Skin of body (tissue), 2 donors: ENCODE data around the gene FOXP1. TPM values are rescaled to one million over a fixed set of nuclear protein-coding genes. Genes with fewer than 3 reads are reported as not detected.

Experiments used
- DNase-seq: peaks from one replicate; lab custom pipeline; 2025; lab: John Stamatoyannopoulos, UW
- total RNA-seq: library from RNA; depleted of rRNA; stranded (reverse); fragments of >200 nt; gene quantifications from one replicate; pipeline ENCODE4 v1.2.3, GENCODE V29; 2014

The FOXP1 gene
- total RNA-seq, 1 donor from 2014 or later: 56.7 TPM

DNA sequence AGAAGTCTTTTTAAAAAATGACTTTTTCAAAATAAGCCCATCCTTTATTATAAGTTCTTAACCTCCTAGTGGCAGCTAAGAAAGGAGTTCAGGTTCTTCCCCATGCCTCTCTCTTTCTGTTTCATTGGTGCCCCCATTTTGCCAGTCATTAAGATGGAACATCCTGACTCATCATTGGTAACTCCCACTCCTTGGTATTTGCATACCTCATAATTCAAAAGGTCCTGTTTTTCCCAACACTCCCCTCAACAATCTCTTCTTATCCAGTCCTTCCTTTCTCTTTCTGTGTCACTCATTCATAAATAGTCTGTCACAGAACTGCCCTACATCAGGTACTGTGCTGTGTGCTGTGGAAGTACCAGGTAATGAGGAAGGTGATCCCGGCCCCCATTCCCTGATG lies 394.0 kb downstream of the FOXP1 start:
- no peak for DNase-seq

DNA sequence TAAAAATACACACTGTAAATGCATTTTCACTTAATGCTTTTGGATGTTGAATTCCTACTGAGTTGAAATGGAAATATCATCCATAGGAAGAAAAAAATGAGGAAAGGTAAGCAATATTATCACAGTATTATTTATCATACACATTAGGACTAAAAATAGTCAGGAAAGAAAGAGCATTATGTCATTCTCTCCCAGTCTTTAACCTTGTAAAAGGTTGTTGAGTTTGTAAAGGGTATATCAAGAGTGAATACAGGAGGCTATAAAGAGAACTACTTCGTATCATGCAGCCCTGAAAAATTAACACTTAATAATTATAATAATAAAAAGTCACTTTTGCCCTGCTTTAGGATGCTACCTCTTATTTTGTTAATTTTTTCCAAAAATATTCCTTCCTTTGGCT lies 395.8 kb downstream of the FOXP1 start:
- no peak for DNase-seq

DNA sequence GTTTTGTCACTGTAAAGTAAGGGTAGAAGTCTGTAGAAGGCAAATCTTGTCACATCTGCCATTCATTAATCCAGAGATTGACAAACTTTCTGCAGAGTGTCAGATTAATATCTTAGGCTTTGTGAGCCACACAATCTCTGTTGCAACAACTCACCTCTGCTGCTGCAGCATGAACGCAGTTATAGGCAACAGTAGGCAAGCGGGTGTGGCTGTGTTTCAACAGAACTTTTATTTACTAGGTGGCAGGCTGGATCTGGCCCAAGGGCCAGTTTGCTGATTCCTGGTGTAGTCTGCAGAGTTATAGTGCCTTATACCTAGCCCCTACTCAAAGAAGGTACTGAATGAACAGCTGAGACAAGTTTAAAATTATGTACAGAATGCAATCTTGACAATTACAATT lies 396.7 kb downstream of the FOXP1 start:
- DNase-seq: no peak

DNA sequence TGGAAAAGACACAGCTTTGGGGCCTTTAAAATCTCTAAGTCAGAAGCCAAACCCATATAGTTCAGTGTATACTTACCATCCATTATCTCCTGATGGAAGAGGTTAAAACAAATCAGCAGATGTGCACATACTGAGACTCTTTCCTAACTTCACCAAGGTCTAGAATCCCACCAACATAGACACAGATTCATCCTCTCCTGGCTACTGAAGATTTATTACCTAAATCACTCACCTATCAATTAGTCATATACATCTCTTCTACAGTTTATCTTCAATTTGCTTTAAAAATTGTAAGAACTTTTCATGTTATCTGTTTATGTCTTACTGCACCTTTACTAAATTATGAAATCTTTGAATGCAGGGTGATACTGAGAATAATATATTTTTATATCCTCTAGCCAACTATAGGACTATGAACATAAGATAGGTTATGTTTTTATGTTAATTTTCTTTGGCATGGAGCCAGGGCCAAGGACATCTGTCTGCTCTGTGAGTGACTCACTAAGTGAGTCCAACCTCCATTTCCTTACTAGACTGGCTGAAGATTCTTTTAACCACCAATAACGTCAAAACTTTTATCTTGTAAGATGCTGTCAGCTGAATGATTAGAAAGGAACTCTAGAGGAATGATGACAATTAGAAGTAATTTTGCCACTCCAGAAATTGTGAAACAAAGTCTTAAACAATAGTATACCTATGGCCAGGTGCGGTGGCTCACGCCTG lies 397.6 kb downstream of the FOXP1 start:
- DNase-seq: no peak

DNA sequence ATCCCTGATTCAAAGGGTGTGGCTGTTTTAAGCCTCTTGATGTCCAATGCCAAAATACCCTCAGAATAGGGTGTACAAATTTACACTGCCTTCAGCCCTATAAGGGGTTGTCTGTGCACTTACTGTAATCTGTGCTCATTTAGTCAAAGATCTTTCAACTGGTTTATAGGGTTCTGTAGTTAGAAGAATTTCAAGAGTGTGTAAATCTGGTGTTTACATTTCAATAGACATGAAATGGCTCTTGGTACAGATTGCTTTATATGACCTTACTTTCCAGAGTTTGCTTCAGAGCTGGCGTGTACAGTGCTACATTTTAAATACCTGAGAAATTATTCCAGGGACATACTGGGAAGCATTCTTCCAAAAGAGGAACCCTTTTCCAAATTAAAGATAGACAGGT lies 399.3 kb downstream of the FOXP1 start:
- DNase-seq: no peak

DNA sequence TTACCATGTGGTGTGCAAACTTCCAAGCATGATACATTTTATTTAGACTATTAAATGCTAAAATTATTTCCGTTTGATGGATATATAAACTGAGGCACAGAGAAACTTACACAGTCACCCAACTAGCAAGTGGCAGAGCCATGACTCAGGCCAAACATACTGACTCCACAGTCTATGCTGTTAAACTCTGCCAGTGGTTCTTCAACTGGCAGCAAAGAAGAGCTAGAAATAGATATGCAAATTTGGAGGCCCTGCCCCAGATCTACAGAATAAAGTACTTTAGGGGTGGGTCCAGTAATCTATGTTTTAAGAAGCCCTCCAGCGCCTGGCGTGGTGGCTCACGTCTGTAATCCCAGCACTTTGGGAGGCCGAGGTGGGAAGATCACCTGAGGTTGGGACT lies 400.0 kb downstream of the FOXP1 start:
- no peak for DNase-seq

DNA sequence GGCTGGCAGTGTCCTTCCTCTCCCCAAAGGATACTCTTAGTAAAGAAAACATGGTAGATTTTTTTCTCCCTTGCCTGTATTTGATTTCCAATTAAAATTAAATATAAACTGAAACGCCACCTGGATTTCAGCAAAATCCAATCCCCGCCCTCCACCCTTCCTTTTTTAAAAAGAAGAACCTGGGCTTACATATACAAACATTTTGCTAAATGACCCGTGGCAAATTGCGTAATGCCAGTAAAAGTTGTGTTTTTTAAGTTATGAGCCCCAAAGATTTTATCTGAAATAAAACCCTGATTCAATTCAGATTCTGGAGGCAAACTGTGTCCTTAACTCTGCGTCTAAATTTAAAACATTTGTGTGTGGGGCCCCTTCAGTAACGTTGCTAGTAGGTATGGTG lies 403.0 kb downstream of the FOXP1 start:
- no peak for DNase-seq

DNA sequence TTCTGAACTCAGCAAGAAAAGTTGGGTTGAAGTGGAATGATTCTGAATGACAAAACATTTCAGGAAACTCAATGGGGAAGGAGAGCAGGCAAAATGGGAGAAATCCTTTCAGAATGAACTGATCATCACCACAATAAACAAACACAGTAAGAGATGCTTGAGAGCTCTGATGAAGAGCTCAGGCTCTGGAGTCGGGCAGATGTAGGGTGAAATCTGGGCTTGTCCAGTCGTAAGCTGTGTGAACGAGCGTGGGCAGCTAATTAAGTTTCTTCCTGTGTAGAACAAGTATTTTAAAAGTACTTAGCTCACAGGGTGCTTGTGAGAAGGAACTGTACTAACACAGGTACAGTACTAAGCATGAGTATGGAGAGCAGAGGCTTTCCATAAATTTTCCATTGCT lies 406.2 kb downstream of the FOXP1 start:
- no peak for DNase-seq

DNA sequence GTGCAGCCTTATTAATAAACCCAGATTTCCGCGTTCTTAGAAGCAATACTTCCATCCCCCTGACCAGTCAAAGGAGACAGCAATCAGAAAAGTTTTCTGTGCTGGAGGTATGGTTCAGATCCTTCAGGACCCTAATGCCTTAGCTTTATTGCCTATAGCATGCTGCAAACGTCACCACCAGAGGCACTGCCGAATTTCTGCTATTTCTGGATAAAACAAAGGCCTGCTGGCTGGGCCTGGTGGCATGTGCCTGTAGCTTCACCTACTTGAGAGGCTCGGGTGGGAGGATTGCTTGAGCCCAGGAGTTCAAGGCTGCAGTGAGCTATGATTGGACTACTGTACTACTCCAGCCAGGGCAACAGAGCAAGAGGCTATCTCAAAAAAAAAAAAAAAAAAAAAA lies 407.2 kb downstream of the FOXP1 start:
- DNase-seq: no peak

DNA sequence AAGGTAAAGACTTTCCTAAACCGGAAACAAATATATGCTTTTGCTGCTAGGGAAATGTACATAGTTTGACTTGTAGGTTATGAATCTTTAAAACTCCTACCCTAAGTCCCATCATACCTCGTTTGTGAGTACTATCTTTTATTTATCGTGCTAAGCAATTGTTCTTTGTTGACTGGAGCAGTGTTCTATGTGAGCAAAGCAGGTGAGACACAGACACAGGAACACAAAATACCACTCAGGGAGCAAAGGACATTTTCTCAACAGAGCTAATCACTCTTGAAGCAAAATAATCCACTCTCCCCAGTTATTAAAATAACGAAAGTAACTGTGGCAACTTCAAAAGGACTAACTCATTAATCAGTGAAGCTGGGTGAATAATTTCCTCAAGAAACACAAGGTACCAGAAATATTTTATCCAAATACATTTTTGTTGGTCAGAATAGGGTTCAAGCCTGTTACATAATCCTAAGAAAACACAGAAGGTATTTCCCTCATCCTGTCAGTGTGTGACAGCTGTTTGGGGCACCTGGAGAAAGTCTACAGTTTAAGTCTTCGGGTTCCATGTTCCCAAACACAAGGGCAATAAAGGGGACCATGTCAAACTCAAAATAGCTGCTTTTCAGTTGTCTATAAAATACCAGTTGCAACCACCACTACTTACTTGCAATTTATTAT lies 407.7 kb downstream of the FOXP1 start:
- no peak for DNase-seq

DNA sequence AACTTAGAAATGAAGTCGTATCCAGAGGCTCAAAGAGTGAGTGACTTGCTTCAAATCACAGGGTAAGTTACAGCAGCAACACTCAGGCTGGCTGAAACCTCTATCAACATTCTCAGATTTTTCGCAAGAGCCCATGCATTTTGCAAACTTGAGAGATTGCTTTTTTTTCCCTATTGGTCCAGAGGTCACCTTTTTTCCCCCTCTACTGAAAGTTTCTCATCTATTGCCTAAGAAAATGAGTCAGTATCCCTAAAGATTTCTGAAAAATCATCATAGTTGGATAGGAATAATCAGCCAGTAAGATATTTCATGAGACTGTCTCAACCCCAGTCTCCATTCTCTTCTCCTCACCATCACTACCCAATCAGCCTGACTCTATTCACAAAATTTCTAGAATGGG lies 410.6 kb downstream of the FOXP1 start:
- DNase-seq: no peak

DNA sequence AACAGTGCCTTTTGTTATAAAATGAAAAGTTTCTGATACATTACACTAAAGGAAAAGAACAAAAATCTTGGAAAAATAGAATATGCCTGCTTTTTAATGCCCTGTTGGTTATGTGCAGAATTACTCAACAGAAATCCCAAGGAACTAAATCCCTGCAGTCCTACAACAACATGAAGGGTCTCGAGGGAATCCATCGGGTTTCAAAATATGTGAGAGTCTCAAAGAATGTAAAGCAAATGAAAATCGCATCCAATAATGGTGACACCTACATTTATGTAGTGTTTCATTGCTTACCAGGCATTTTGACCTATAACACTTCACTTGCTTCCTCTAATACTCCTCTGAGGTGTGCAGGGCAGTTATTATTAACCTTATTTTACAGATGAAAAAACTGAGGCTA lies 411.3 kb downstream of the FOXP1 start:
- no peak for DNase-seq

DNA sequence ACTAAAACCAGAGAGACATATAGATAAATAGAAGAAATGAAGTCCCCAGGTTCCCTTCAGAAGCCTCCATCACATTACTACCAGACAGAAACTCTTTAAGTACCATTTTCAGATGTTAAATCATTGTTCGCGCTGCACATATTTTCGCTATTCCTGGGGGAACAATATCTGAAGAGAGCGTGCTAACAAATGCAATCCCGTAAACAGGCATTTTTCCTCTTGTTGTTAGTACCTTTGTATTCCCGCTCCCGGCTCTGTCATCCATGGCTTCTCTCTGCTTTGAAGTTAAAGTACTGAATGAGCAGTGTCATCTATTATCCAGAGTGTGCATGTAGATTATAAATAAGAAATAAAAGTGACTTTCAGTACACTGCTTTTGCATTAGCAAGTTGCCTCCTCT lies 412.3 kb downstream of the FOXP1 start:
- no peak for DNase-seq

DNA sequence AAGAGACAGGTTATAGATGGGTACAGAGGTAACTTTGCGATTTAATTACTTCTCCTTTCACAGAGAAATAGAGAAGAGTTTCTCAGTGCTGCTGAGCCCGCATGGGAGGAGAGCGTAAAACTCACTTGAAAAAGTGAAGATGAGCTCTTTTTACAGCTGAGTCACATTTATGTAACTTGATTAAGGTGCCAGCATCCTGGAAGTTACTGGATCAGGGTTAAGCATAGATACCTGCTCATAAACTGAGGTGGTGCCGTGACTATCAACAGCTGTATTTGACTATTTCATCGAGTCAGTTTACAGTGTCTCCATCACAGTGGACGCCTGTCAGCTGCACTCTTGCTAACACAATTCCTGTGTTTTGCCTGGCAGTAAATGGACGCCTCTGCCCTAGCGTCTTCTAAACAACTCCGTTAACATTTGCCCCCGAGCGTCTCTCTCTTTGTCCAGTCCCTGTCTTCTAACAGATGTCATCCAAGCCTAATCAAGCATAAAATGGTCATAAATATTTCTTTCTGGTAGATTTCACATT lies 414.6 kb downstream of the FOXP1 start:
- no peak for DNase-seq

DNA sequence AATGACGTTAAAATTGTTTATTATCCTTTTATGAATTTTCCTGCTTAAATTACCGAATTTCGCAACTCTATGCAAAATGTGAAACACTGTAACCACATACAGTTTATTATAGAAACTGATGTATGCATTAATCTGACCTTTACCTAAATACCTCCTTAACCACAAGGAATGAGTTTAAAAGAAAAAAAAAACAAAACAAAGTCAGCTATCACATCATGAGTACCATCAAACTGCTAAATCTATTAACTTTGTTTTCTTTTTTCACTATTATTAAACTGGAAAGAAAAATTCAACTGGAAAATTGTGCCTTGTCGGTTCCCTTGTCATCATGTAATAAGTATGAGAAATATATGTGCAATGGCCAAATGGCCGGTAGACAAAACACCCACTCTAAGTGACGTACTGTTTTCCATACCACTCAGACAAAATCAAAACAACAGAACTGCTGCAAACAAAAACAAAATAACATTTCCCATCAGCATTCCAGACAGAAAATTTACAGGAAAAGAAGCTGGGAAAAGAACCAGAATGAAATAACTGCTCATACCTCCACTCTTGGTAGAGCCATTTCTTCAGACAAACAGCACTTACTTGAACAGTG lies 415.3 kb downstream of the FOXP1 start:
- no peak for DNase-seq

DNA sequence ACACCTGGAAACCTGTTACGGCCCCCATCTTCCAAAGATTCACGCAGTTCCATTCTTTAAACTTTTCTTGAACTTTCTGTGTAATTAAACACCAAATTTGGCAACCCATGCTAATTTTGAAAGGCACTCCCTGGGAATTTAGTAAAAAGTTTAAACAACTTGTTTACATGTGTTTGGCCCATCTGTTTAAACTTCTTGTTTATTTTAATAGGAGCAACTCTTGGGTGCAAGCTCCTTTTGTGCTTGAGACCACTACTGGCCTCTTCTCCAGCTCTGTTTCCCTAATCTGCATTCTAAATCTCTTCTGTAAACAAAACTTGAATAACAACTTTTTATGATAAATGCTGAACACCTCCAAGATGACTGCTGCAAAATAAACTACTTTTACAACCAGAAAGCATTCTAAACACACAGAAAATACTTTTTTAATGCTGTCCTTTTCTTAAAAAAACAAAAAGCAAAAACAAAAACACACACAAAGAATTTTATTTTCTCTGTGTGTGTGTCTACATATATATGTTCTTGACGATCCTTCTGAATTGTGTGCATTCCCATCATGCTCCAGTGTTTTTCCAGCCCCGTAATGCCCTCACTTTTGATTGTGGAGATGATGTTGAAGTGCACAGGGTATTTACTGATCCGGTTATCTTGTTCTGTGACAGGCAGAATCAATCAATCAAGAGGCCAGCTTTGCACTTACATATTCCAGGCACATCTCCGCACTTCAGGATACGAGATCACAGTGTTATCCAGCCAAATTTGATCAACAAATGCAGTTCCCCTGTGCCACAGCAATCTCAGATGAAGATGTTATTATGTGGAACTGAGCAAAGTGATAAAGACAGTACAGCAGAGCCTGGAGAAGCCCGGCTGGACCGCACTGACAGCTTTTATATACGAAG lies 416.9 kb downstream of the FOXP1 start:
- no peak for DNase-seq

DNA sequence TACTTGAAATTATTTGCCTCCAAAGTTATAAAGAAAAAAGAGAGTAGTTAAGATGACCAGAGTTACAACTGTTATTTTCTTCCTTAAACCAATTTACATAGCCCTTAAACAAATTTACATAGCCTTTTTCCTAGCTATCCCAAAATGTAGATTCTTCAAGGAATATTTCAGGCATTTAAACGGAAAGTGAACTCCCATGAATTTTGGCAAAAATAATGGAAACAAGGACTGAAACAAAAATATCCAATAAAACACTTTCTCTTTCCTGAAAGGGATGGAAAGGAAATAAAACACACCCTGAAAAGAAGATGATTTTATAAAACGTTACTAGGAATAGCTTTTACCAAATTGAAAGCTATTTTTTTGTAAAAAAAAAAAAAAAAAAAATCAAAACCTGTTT lies 418.6 kb downstream of the FOXP1 start:
- no peak for DNase-seq

DNA sequence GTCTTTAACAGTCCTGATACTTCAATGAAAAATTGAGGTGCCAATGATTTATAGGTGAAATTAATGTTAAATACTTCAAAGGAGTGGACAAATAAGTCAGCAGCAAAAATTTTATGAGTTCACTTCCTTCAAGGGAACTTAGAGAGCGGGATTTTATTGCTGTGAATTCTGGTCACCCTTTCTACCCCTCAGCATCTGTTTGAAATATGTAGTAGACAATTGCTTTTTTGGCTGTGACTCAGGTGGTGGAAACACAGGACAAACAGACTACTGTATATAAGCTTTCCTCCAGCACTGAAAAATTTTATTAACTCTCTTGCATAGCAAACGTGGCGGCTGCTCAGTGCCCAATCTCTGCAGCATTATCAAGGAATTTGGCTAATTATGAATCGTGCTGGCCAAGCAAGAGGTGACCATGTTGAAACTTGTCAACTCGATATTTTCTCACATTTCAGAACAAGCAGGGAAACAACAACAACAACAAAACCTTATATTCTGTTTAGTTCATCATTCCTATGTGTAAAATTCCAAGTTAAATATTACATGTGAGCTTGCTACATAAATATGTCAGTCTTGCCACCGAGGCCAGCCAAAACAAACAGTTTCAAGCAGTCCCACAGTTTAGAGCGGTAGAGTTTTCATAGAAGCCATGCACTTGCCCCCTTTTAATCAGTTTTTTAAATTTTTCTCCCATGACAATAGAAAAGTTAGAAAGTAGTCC lies 420.2 kb downstream of the FOXP1 start:
- no peak for DNase-seq

DNA sequence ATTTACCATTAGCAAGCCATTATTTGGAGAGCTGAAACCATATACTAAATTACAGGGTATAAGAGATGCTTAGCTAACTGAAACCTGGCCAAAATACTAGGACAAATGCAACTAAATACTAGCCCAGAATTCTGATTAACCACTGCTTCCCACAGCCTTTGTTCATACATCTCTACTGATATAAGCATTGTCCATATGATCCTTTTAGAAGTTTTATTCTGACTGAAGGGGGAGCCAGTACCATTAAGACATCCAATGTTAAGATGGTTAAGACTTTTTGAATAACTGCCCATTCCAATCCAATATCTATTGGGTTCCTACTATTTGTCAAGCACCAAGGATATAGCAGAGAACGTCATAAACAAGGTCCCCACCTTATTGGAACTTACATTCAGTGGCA lies 421.3 kb downstream of the FOXP1 start:
- DNase-seq: no peak

DNA sequence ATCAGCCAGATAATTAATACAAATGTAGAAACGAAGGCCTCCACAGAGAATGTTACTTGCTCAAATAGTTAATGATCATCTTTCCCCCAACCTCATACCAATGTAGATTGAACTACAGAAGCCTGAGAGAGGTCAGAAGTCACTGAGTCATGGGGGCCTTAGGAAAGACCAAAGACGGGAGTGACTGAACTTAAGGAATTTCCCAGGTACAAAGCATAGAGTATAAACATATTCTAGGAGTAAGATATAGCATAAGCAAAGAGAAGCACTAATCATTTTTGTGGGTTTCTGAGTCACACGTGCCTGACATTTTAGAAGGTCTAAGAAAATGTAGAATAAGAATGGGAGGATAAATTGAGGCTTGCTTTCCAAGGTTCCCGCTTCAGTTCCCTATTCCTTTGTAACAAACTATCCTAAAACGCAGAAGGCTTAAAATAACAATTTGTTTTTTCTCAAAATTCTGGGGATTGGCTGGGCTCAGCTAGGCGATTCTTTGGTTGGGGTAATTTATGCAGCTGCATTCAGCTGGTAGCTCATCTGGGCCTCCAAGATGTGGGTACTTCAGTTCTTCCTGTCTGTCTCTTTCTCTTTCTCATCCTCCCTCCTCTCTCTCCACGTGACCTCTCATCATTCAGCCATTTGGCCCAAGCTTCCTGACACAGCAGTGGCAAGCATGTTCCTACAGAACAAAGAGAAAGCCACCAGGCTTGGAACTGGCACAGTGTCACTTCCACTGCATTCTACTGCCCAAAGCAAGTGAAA lies 422.6 kb downstream of the FOXP1 start:
- no peak for DNase-seq
